ENCODE measurements around the gene ADAMTS7.
"Not testable (repeated sequence)": the region's sequence is repeated elsewhere in the genome, so short reads cannot be mapped to it uniquely, and the experiment has no call there.

ADAMTS7 gene

GRCh38 chr15:78765154-78765860 lies 46.0 kb downstream of the ADAMTS7 start:
- DNase-seq: not testable (repeated sequence)

GRCh38 chr15:78764340-78765153 lies 46.7 kb downstream of the ADAMTS7 start:
- not testable (repeated sequence) for DNase-seq

GRCh38 chr15:78763796-78764241 lies 47.4 kb downstream of the ADAMTS7 start:
- DNase-seq: no peak

GRCh38 chr15:78762985-78763795 lies 48.1 kb downstream of the ADAMTS7 start:
- DNase-seq: no peak

- DNase-seq: not testable (repeated sequence)
These were observed 48.8 kb downstream of the ADAMTS7 start for GRCh38 chr15:78762386-78762961.

GRCh38 chr15:78761891-78762385 lies 49.3 kb downstream of the ADAMTS7 start:
- no peak for DNase-seq

- DNase-seq: peak; percentile 85
These were observed 49.8 kb downstream of the ADAMTS7 start for GRCh38 chr15:78761475-78761874.

- no peak for DNase-seq
These were observed 50.2 kb downstream of the ADAMTS7 start for GRCh38 chr15:78761020-78761419.

- not testable (repeated sequence) for DNase-seq
These were observed 51.0 kb downstream of the ADAMTS7 start for GRCh38 chr15:78760091-78760882.

GRCh38 chr15:78759361-78759998 lies 51.8 kb downstream of the ADAMTS7 start:
- not testable (repeated sequence) for DNase-seq

- DNase-seq: not testable (repeated sequence)
These were observed 52.6 kb downstream of the ADAMTS7 start for GRCh38 chr15:78758486-78759200.

- DNase-seq: not testable (repeated sequence)
These were observed 53.2 kb downstream of the ADAMTS7 start for GRCh38 chr15:78758084-78758483.

- no peak for DNase-seq
These were observed 53.7 kb downstream of the ADAMTS7 start for GRCh38 chr15:78757636-78757905.

- DNase-seq: peak; percentile 60
These were observed 54.3 kb downstream of the ADAMTS7 start for GRCh38 chr15:78756781-78757635.

GRCh38 chr15:78755900-78756591 lies 55.2 kb downstream of the ADAMTS7 start:
- peak; percentile 54 for DNase-seq

- DNase-seq: not testable (repeated sequence)
These were observed 56.5 kb downstream of the ADAMTS7 start for GRCh38 chr15:78754637-78755280.

GRCh38 chr15:78753751-78754535 lies 57.3 kb downstream of the ADAMTS7 start:
- DNase-seq: not testable (repeated sequence)

GRCh38 chr15:78753359-78753659 lies 58.0 kb downstream of the ADAMTS7 start:
- not testable (repeated sequence) for DNase-seq

All from CD4-positive, alpha-beta T cell treated with Interleukin-6 for 4 hours (primary cell).